Measurements from ENCODE around the gene MRPL3. TPM values are rescaled to one million over a fixed set of nuclear protein-coding genes. Genes with fewer than 3 reads are reported as not detected.

MRPL3 gene
- total and polyA plus RNA-seq, 10 of the 15 experiments (the other 5 are each of a cell fraction or from before 2014, with no cell fraction given), result 91.6 to 307 (median 198) TPM

GRCh38 chr3:131458653-131459052 lies 44.1 kb downstream of the MRPL3 start:
- no peak overlapping the region for H3K4me3 ChIP-seq
- RAD21 ChIA-PET (ENCODE audit: unreplicated experiment), result no interaction called here
- no peaks in the 10 kb centered on the region for H3K79me2 ChIP-seq (ENCODE audit: control insufficient read depth, insufficient read depth, low read length)
- WGBS (ENCODE audit: insufficient coverage, insufficient replicate concordance, low lambda C conversion rate, missing lambda C conversion rate), result 73% methylated on average over 3 of the region's 3 CpGs
- CTCF ChIA-PET, result interaction anchor here (1.6 kb wide), 1 partner anchor 43 kb away, joined by 3 read pairs; no protein-coding TSS in a partner anchor
- H4K20me1 ChIP-seq (ENCODE audit: control insufficient read depth, insufficient read depth), result no peaks in the 10 kb centered on the region
- H3K4me2 ChIP-seq (ENCODE audit: control insufficient read depth, insufficient read depth), result no peak overlapping the region
- no peaks in the 10 kb centered on the region for H3K4me1 ChIP-seq (ENCODE audit: control insufficient read depth, insufficient read depth, low read length)
- no peak overlapping the region for H3K27ac ChIP-seq (ENCODE audit: control insufficient read depth, insufficient read depth)
- no peaks in the 10 kb centered on the region for H3K27me3 ChIP-seq (replicated peaks in 1 of 2; ENCODE audit: control insufficient read depth in 2 of 2, insufficient read depth in 2 of 2, low read length in 1 of 2)
- SMC1A ChIA-PET (ENCODE audit: uncharacterized antibody, unreplicated experiment), result interaction anchor here (0.7 to 1.9 kb wide), 2 partner anchors 15 to 25 kb away, joined by 3 to 5 read pairs; no protein-coding TSS in a partner anchor
- in situ Hi-C loops (cut with MboI) (no loop called here), intact Hi-C loops (cut with micrococcal nuclease; ENCODE audit: unreplicated experiment) (no loop called here)
- no peak for TF ChIP-seq MXI1 (IDR thresholded peaks at IDR 0.05; ENCODE audit: low read depth, low read length)
- TF ChIP-seq EP300 (IDR thresholded peaks at IDR 0.05; ENCODE audit: borderline replicate concordance in 1 of 2, control insufficient read depth in 1 of 2, low read depth in 2 of 2, low read length in 2 of 2), result no peak
- TF ChIP-seq YY1 (IDR thresholded peaks at IDR 0.05; ENCODE audit: low read depth, low read length), result no peak
- no peak for TF ChIP-seq TCF12 (IDR thresholded peaks at IDR 0.05; ENCODE audit: low read depth, low read length)
- TF ChIP-seq RBBP5 (conservative IDR thresholded peaks at IDR 0.05), result no peak
- no peak for TF ChIP-seq POLR2A (IDR thresholded peaks at IDR 0.05; ENCODE audit: low read depth, low read length)
- TF ChIP-seq ESRRA (IDR thresholded peaks at IDR 0.05; ENCODE audit: low read length), result no peak
- TF ChIP-seq PAX5 (IDR thresholded peaks at IDR 0.05; ENCODE audit: borderline replicate concordance, low read depth, low read length), result no peak
- TF ChIP-seq STAT3 (IDR thresholded peaks at IDR 0.05; ENCODE audit: low read depth, low read length), result no peak
- TF ChIP-seq SUPT20H (IDR thresholded peaks at IDR 0.05; ENCODE audit: borderline replicate concordance, control insufficient read depth, low read depth, low read length), result no peak
- TF ChIP-seq TCF3 (IDR thresholded peaks at IDR 0.05; ENCODE audit: borderline replicate concordance, insufficient read depth, low read depth, low read length), result no peak
- no peak for TF ChIP-seq TCF7 (IDR thresholded peaks at IDR 0.05; ENCODE audit: borderline replicate concordance)
- no peak for TF ChIP-seq BCLAF1 (IDR thresholded peaks at IDR 0.05)
- no peak for TF ChIP-seq HSF1 (IDR thresholded peaks at IDR 0.05; ENCODE audit: low read depth, low read length)
- TF ChIP-seq IRF4 (IDR thresholded peaks at IDR 0.05; ENCODE audit: low read depth, low read length), result no peak
- TF ChIP-seq FOS (IDR thresholded peaks at IDR 0.05; ENCODE audit: borderline replicate concordance, extremely low read depth, insufficient read length), result no peak
- no TSS peak for BruUV-seq (replicated peaks)
- no peak overlapping the region for H3K9ac ChIP-seq (ENCODE audit: control insufficient read depth, insufficient read depth, low read length)
- no peaks in the 10 kb centered on the region for H3K9me3 ChIP-seq (replicated peaks; ENCODE audit: control insufficient read depth, insufficient read depth, low read length)
- ATAC-seq (no peak), FAIRE-seq (no peak), DNase-seq (ENCODE audit: low read depth, low spot score) (no peak)
- H3K36me3 ChIP-seq (ENCODE audit: control insufficient read depth in 2 of 2, insufficient read depth in 2 of 2, low read length in 1 of 2), result peaks cover 2 to 7% of the 10 kb centered on the region in 2 experiments; a peak in 2 of 4 replicates
- H2AFZ ChIP-seq (ENCODE audit: control insufficient read depth, low read depth, low read length), result no peak overlapping the region
- POLR2A ChIA-PET, result no interaction called here

All from GM12878 (cell line).